ENCODE data around the gene DNAJC22.
A peak's percentile ranks its signal among the peaks of the same experiment; 100 is the strongest.

The DNAJC22 gene

DNA sequence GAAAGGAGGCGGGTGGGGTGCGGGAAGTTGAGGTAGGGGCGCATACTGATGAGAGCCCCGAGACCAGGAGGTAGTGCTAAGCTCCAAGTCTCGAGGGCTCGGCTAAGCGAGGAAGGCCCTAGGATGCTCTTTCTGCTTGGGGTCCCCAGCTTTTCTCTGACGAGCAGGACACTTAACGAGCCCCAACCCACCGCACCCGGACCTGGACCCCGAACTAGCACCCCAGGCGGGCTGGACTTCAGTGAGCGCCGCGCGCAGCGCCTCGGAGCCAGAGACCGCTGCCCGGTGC lies 5.0 kb upstream of the DNAJC22 start:
- Histone ChIP-seq H3K27me3 (ENCODE audit: insufficient read depth, low read depth, severe bottlenecking) (peaks cover 53% of the 10 kb centered on the region), H3K27ac (no peak overlapping the region), H3K36me3 (no peaks in the 10 kb centered on the region), H3K9me3 (ENCODE audit: severe bottlenecking) (no peaks in the 10 kb centered on the region), H3K4me3 (ENCODE audit: low read depth, low read length) (peak overlapping the region; percentile 42)
- TF ChIP-seq, protein P1, sequence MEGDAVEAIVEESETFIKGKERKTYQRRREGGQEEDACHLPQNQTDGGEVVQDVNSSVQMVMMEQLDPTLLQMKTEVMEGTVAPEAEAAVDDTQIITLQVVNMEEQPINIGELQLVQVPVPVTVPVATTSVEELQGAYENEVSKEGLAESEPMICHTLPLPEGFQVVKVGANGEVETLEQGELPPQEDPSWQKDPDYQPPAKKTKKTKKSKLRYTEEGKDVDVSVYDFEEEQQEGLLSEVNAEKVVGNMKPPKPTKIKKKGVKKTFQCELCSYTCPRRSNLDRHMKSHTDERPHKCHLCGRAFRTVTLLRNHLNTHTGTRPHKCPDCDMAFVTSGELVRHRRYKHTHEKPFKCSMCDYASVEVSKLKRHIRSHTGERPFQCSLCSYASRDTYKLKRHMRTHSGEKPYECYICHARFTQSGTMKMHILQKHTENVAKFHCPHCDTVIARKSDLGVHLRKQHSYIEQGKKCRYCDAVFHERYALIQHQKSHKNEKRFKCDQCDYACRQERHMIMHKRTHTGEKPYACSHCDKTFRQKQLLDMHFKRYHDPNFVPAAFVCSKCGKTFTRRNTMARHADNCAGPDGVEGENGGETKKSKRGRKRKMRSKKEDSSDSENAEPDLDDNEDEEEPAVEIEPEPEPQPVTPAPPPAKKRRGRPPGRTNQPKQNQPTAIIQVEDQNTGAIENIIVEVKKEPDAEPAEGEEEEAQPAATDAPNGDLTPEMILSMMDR (IDR thresholded peaks at IDR 0.05; ENCODE audit: low read depth, low read length): no peak
- DNase-seq: no peak

DNA sequence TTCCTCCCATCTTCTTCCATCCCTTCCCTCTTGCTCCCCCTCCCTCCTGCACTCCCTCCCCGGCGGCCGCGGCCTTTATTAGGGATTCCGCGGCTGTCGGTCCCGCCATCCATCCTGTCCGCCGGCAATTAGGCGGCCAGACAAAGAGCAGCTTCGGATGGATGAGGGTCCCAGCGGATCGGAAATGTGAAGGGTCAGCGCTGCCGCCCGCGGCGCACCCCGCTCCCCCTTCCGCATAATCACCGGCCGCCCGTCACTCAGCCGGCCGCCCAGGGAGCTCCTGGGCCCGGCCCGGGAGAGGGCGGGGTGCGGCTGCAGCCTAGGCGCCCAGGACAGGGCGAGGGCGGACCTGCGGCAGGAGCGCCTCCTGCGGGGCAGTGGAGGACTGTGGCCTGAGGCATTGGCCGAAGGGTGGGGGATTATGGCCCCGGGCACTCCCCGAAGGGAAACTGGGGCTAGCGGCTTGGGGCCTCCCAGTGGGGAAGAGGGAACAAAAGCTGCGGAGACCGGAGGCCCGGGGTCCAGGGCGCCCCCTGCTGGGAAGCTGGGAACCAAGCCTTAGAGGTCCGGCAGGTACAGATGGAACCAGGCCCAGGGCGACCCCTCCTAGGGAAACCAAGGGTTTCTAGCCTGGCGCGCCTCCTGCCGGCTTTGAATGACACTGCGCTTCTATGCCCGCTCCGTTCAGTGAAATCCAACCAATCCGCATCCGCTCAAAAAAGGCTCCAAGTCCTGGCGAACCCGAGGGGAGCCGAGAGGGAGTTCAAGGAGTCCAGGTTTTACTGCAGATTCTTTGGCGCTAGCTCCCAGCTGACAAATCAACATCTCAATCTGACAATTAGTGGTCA lies 4.4 kb upstream of the DNAJC22 start:
- Histone ChIP-seq H3K27ac (no peak overlapping the region), H3K27me3 (ENCODE audit: insufficient read depth, low read depth, severe bottlenecking) (peaks cover 57% of the 10 kb centered on the region), H3K36me3 (no peaks in the 10 kb centered on the region), H3K4me3 (ENCODE audit: low read depth, low read length) (peak overlapping the region; percentile 42), H3K9me3 (ENCODE audit: severe bottlenecking) (no peaks in the 10 kb centered on the region)
- TF ChIP-seq, protein P1 (IDR thresholded peaks at IDR 0.05; ENCODE audit: low read depth, low read length): peak; percentile 91
- DNase-seq: peak; percentile 95

DNA sequence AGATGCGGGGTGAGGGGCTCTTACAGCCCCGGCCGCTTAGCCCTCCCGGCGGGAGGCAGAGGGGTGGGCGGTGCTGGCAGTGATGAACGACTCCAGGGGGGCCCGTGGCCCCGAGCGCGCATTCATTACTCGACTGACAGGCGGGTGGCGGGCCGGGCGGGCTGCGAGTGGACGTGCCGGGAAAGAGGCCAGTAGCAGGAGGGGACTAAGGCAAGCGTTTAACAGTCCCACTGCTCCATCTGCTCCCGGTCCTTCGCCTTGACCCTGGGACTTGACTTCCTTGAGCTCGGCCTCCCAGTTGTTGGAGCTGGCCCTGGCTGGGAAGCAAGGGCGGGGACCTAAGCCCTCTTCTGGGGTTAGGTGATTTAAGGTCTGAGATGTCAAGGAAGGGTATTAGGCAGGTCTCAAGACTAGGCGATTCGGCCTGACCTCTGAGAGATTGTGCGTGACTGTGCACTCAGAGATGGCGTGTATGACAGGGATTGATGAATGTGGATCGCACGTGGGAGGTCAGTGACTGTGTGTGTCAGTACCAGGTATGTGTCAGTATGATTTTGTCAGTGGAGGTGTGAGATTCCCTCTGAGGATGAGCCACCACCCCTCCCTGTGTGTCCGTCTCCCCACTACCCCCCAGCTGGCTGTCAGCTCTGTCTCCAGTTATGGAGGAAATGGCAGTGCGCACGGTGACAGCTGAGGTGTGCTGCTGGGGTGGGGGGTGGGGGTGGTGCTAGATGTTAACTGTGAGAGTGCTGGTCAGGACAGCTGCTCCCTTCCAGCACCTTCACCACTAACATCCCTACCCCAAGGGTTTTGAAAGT lies 3.6 kb upstream of the DNAJC22 start:
- TF ChIP-seq, protein P1 (IDR thresholded peaks at IDR 0.05; ENCODE audit: low read depth, low read length): no peak
- Histone ChIP-seq H3K27me3 (ENCODE audit: insufficient read depth, low read depth, severe bottlenecking) (peaks cover 58% of the 10 kb centered on the region), H3K27ac (no peak overlapping the region), H3K36me3 (no peaks in the 10 kb centered on the region), H3K4me3 (ENCODE audit: low read depth, low read length) (peak overlapping the region; percentile 42), H3K9me3 (ENCODE audit: severe bottlenecking) (no peaks in the 10 kb centered on the region)
- peak; percentile 33 for DNase-seq

DNA sequence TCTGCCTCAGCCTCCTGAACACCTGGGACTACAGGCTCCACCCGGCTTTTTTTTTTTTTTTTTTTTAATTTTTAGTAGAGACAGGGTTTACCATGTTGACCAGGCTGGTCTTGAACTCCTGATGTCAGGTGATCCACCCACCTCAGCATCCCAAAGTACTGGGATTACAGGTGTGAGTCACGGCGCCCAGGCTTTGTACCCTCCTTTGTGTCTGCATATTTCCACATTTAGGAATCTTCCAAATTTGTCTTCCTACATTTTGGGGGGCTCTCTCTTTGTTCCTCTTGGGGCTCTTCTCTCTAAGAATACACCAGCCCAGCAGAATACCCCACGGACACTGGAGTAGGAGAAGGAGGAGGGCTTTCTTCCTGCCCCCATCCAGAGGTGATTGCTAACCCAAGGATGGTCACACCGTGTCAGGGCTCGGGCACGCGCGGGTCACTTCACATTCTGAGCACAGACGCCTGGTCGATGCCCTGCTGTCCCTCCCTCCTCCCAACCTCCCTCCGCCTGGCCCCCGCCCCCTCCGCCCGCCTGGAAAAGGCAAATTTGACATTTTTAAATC lies 2.1 kb upstream of the DNAJC22 start:
- TF ChIP-seq, protein P1 (IDR thresholded peaks at IDR 0.05; ENCODE audit: low read depth, low read length): no peak
- no peaks in the 10 kb centered on the region for H3K36me3 ChIP-seq
- no peak overlapping the region for H3K27ac ChIP-seq
- no peaks in the 10 kb centered on the region for H3K9me3 ChIP-seq (ENCODE audit: severe bottlenecking)
- H3K27me3 ChIP-seq (ENCODE audit: insufficient read depth, low read depth, severe bottlenecking): peaks cover 58% of the 10 kb centered on the region
- DNase-seq: no peak
- H3K4me3 ChIP-seq (ENCODE audit: low read depth, low read length): peak overlapping the region; percentile 26

DNA sequence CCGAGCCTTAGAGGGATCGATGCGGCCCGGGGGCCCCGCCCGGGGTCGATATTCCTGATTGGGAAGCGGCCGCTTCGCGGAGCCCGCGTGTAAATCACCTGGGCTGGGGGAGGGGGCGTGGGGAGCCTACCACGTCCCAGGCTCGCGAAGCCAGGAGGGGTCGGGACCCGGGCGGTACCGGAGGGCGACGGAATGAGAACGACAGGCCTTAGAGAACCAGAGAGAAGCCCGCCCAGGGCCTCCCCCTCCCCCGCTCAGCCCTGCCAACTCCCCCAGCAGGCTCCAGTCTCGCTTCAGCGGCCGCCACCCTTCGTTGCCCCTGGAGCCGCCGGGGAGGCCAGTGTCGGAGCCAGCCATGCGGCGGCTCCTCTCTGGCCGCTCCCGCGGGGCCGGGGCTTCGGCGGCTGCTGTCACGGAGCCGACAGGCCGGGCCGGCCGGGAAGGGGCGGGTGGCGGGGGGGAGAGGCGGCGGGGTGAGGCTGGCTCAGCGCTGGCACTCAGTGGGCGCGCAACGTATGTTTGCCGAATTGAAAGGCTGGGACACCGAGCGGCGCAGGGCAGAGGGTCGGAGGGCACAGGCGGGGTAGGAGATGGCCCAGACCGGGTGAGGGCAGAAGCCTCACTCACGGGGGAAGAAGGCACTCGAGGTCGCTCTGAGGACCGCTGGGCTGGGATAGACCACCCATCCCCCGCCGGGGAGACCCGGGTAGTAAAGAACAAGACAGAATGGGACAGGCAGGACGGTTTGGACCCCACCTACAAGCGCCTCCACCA lies 1.4 kb upstream of the DNAJC22 start:
- TF ChIP-seq, protein P1 (IDR thresholded peaks at IDR 0.05; ENCODE audit: low read depth, low read length): no peak
- Histone ChIP-seq H3K27me3 (ENCODE audit: insufficient read depth, low read depth, severe bottlenecking) (peaks cover 58% of the 10 kb centered on the region), H3K27ac (no peak overlapping the region), H3K36me3 (no peaks in the 10 kb centered on the region), H3K9me3 (ENCODE audit: severe bottlenecking) (no peaks in the 10 kb centered on the region), H3K4me3 (ENCODE audit: low read depth, low read length) (peak overlapping the region; percentile 32)
- peak; percentile 60 for DNase-seq

All from WERI-Rb-1 (cell line).